Measurements from ENCODE around the gene LMAN1. TPM values are rescaled to one million over a fixed set of nuclear protein-coding genes. Genes with fewer than 3 reads are reported as not detected.

The LMAN1 gene
- total and polyA plus RNA-seq, 2 of the 13 experiments (the other 11 are each of a cell fraction or from before 2014, with no cell fraction given) = 127 to 131 TPM

DNA sequence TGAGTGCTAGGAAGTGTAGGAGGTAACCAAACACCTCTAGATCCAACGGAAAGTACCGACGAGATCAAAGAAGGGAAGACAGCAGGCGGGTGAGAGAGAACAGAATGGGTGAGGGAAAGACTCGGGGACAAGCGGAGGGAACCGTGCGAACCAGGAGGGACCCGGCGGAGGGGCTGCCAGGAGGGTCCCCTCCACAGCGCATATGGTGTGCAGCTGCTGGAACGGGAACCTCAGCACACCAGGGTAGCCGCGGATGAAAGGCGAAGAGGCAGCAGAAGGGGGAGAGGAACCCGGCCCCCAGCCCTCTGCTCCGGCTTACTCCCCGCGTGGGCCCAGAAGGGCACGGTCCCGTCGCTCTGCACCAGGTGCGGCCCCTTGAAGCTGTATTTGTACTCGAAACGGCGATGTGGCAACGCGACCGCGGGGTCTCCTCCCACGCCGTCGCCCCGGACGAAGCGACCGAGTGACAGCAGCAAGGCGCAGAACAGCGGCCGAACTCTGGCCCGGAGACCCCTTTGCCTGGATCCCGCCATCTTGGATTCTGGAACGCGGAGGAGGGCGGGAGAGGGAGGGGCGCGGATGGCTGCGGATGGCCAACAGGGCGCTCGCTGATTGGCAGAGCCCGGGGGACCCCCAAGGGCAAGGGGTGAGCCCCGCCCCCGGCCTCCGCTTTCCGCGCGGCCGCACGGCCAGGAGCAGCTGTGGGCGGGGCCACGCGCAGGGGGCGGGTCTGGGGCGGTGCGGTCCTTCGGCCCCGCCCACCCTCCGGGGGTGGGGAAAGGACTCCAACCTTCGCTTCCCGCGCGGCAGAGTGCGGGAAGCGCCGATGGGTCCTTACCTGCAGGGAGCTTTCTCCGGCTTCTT lies at the start of gene LMAN1 (continued):
- TF ChIP-seq FOXA3 (CRISPR knock-in tag; IDR thresholded peaks at IDR 0.05) (no peak; the same call in 1 of the 2 replicates), KLF11 (CRISPR knock-in tag; IDR thresholded peaks at IDR 0.05) (no peak), ZNF616 (CRISPR knock-in tag; IDR thresholded peaks at IDR 0.05; ENCODE audit: low read depth) (no peak), ZNF225 (CRISPR knock-in tag; IDR thresholded peaks at IDR 0.05) (peak; percentile 83; the same call in 1 of the 2 replicates), ZFYVE20 (CRISPR knock-in tag; IDR thresholded peaks at IDR 0.05; ENCODE audit: borderline replicate concordance, low read depth) (no peak)
- TF ChIP-seq, protein P1, sequence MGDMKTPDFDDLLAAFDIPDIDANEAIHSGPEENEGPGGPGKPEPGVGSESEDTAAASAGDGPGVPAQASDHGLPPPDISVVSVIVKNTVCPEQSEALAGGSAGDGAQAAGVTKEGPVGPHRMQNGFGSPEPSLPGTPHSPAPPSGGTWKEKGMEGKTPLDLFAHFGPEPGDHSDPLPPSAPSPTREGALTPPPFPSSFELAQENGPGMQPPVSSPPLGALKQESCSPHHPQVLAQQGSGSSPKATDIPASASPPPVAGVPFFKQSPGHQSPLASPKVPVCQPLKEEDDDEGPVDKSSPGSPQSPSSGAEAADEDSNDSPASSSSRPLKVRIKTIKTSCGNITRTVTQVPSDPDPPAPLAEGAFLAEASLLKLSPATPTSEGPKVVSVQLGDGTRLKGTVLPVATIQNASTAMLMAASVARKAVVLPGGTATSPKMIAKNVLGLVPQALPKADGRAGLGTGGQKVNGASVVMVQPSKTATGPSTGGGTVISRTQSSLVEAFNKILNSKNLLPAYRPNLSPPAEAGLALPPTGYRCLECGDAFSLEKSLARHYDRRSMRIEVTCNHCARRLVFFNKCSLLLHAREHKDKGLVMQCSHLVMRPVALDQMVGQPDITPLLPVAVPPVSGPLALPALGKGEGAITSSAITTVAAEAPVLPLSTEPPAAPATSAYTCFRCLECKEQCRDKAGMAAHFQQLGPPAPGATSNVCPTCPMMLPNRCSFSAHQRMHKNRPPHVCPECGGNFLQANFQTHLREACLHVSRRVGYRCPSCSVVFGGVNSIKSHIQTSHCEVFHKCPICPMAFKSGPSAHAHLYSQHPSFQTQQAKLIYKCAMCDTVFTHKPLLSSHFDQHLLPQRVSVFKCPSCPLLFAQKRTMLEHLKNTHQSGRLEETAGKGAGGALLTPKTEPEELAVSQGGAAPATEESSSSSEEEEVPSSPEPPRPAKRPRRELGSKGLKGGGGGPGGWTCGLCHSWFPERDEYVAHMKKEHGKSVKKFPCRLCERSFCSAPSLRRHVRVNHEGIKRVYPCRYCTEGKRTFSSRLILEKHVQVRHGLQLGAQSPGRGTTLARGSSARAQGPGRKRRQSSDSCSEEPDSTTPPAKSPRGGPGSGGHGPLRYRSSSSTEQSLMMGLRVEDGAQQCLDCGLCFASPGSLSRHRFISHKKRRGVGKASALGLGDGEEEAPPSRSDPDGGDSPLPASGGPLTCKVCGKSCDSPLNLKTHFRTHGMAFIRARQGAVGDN (CRISPR knock-in tag; IDR thresholded peaks at IDR 0.05) = peak; percentile 88
- TF ChIP-seq, protein P2, sequence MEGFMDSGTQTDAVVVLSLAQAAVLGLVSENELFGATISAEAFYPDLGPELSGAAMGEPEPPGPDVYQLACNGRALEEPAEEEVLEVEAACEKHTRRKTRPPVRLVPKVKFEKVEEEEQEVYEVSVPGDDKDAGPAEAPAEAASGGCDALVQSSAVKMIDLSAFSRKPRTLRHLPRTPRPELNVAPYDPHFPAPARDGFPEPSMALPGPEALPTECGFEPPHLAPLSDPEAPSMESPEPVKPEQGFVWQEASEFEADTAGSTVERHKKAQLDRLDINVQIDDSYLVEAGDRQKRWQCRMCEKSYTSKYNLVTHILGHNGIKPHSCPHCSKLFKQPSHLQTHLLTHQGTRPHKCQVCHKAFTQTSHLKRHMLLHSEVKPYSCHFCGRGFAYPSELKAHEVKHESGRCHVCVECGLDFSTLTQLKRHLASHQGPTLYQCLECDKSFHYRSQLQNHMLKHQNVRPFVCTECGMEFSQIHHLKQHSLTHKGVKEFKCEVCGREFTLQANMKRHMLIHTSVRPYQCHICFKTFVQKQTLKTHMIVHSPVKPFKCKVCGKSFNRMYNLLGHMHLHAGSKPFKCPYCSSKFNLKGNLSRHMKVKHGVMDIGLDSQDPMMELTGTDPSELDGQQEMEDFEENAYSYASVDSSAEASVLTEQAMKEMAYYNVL (CRISPR knock-in tag; IDR thresholded peaks at IDR 0.05; ENCODE audit: borderline replicate concordance) = peak; percentile 58; the same call in 1 of the 2 replicates
- TF ChIP-seq, protein P3, sequence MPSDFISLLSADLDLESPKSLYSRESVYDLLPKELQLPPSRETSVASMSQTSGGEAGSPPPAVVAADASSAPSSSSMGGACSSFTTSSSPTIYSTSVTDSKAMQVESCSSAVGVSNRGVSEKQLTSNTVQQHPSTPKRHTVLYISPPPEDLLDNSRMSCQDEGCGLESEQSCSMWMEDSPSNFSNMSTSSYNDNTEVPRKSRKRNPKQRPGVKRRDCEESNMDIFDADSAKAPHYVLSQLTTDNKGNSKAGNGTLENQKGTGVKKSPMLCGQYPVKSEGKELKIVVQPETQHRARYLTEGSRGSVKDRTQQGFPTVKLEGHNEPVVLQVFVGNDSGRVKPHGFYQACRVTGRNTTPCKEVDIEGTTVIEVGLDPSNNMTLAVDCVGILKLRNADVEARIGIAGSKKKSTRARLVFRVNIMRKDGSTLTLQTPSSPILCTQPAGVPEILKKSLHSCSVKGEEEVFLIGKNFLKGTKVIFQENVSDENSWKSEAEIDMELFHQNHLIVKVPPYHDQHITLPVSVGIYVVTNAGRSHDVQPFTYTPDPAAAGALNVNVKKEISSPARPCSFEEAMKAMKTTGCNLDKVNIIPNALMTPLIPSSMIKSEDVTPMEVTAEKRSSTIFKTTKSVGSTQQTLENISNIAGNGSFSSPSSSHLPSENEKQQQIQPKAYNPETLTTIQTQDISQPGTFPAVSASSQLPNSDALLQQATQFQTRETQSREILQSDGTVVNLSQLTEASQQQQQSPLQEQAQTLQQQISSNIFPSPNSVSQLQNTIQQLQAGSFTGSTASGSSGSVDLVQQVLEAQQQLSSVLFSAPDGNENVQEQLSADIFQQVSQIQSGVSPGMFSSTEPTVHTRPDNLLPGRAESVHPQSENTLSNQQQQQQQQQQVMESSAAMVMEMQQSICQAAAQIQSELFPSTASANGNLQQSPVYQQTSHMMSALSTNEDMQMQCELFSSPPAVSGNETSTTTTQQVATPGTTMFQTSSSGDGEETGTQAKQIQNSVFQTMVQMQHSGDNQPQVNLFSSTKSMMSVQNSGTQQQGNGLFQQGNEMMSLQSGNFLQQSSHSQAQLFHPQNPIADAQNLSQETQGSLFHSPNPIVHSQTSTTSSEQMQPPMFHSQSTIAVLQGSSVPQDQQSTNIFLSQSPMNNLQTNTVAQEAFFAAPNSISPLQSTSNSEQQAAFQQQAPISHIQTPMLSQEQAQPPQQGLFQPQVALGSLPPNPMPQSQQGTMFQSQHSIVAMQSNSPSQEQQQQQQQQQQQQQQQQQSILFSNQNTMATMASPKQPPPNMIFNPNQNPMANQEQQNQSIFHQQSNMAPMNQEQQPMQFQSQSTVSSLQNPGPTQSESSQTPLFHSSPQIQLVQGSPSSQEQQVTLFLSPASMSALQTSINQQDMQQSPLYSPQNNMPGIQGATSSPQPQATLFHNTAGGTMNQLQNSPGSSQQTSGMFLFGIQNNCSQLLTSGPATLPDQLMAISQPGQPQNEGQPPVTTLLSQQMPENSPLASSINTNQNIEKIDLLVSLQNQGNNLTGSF (CRISPR knock-in tag; IDR thresholded peaks at IDR 0.05) = peak; percentile 64; the same call in 1 of the 2 replicates
- TF ChIP-seq, protein P4, sequence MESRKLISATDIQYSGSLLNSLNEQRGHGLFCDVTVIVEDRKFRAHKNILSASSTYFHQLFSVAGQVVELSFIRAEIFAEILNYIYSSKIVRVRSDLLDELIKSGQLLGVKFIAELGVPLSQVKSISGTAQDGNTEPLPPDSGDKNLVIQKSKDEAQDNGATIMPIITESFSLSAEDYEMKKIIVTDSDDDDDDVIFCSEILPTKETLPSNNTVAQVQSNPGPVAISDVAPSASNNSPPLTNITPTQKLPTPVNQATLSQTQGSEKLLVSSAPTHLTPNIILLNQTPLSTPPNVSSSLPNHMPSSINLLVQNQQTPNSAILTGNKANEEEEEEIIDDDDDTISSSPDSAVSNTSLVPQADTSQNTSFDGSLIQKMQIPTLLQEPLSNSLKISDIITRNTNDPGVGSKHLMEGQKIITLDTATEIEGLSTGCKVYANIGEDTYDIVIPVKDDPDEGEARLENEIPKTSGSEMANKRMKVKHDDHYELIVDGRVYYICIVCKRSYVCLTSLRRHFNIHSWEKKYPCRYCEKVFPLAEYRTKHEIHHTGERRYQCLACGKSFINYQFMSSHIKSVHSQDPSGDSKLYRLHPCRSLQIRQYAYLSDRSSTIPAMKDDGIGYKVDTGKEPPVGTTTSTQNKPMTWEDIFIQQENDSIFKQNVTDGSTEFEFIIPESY (CRISPR knock-in tag; IDR thresholded peaks at IDR 0.05) = no peak
